Osteoblast (primary cell): ENCODE measurements around the gene SH3YL1. TPM values are rescaled to one million over a fixed set of nuclear protein-coding genes. Genes with fewer than 3 reads are reported as not detected.
A peak's percentile ranks its signal among the peaks of the same experiment; 100 is the strongest.

Experiments used
- DNase-seq: peaks from one replicate; pipeline ENCODE4 v3.0.0; 2011; ENCODE audit warnings: low spot score, mixed read lengths; ENCODE audit not compliant: insufficient read length; ENCODE audit errors: missing footprints
- H2AFZ ChIP-seq: 2 replicates; pipeline ENCODE4 v1.6.0; 2011; ENCODE audit warnings: mild to moderate bottlenecking, low read length
- H3K27ac ChIP-seq: 2 replicates; pipeline ENCODE4 v1.5.1; 2011; ENCODE audit warnings: mild to moderate bottlenecking, low read depth, low read length, moderate library complexity
- H3K27me3 ChIP-seq: 2 replicates; pipeline ENCODE4 v1.6.0; 2012; ENCODE audit warnings: mild to moderate bottlenecking, control low read depth, inconsistent platforms, low read length, moderate library complexity; ENCODE audit not compliant: insufficient read depth
- H3K36me3 ChIP-seq: 2 replicates; pipeline ENCODE4 v1.5.1; 2011; ENCODE audit warnings: mild to moderate bottlenecking, low read length, control low read depth, moderate library complexity; ENCODE audit not compliant: insufficient read depth
- H3K4me1 ChIP-seq: 2 replicates; pipeline ENCODE4 v1.5.1; 2011; ENCODE audit warnings: mild to moderate bottlenecking, low read length, control low read depth, moderate library complexity; ENCODE audit not compliant: insufficient read depth
- H3K4me2 ChIP-seq: 2 replicates; pipeline ENCODE4 v1.6.0; 2011; ENCODE audit warnings: mild to moderate bottlenecking, low read length; ENCODE audit not compliant: insufficient read depth
- H3K4me3 ChIP-seq: fragments of 200-600 bp; sonication (generic); 3 replicates; pipeline ENCODE4 v1.5.1; 2012; ENCODE audit warnings: mild to moderate bottlenecking, low read length, inconsistent platforms; ENCODE audit not compliant: insufficient read depth
- H3K79me2 ChIP-seq: 2 replicates; pipeline ENCODE4 v1.6.0; 2012; ENCODE audit warnings: mild to moderate bottlenecking, low read length, control low read depth, inconsistent platforms; ENCODE audit not compliant: insufficient read depth
- H3K9me3 ChIP-seq: 2 replicates; pipeline ENCODE4 v1.5.1; 2011; ENCODE audit warnings: low read depth, low read length, control low read depth
- H4K20me1 ChIP-seq: 2 replicates; pipeline ENCODE4 v1.6.0; 2012; ENCODE audit warnings: mild to moderate bottlenecking, low read length, control low read depth; ENCODE audit not compliant: insufficient read depth
- total RNA-seq: library from RNA; depleted of rRNA; stranded (reverse); fragments of >200 nt; gene quantifications from 2 replicates; pipeline ENCODE4 v1.2.3, GENCODE V29; 2012
- TF ChIP-seq, protein P1 (sequence below): IDR thresholded peaks from 2 replicates; pipeline ENCODE4 v1.5.1; 2011; ENCODE audit warnings: mild to moderate bottlenecking, low read depth, low read length, moderate library complexity; ENCODE audit errors: extremely low read depth

The SH3YL1 gene
- total RNA-seq, 1 donor, result 52.1 TPM

DNA sequence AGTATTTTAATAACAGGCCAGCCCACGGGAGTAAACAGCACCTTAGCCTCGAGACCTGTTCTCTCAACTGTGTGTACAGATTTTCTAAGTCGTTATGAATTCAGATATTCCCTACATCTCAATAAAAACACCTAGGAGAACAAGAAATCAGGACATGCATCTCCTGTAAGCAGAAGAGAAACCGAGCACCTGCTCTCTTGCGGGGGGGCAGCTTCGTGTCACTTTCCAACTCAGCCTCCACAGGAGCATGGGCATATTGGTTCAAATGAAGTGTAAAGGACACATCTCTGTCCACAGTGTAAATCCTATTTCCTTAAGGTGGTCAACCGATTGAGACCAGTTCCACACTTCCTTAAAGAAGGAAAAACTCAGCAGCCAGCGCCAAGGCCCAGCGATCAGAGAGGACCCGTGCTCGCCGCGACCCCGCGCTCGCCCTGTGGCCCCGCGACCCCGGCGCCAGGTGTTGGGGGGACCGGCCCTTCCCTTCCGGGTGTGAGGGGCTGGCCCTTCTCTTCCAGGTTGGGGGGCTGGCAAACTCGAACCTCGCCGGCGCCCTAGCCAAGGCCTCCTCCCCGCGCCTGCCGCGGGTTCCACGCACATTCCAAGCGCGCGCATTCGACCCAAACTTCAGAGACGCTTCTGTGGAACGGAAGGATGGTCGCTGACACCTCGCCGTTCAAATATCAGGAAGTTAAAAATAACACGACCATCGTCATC, 652 bp downstream of the SH3YL1 start:
- no peaks in the 10 kb centered on the region for H3K36me3 ChIP-seq
- H3K9me3 ChIP-seq, result no peaks in the 10 kb centered on the region
- no peak for DNase-seq
- TF ChIP-seq, protein P1, sequence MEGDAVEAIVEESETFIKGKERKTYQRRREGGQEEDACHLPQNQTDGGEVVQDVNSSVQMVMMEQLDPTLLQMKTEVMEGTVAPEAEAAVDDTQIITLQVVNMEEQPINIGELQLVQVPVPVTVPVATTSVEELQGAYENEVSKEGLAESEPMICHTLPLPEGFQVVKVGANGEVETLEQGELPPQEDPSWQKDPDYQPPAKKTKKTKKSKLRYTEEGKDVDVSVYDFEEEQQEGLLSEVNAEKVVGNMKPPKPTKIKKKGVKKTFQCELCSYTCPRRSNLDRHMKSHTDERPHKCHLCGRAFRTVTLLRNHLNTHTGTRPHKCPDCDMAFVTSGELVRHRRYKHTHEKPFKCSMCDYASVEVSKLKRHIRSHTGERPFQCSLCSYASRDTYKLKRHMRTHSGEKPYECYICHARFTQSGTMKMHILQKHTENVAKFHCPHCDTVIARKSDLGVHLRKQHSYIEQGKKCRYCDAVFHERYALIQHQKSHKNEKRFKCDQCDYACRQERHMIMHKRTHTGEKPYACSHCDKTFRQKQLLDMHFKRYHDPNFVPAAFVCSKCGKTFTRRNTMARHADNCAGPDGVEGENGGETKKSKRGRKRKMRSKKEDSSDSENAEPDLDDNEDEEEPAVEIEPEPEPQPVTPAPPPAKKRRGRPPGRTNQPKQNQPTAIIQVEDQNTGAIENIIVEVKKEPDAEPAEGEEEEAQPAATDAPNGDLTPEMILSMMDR, result no peak
- no peak overlapping the region for H3K27ac ChIP-seq
- H3K4me2 ChIP-seq, result peak overlapping the region; percentile 97
- H3K4me3 ChIP-seq, result peak overlapping the region; percentile 99
- peaks cover 51% of the 10 kb centered on the region for H3K79me2 ChIP-seq
- H4K20me1 ChIP-seq, result peaks cover 11% of the 10 kb centered on the region
- peak overlapping the region; percentile 76 for H2AFZ ChIP-seq
- H3K4me1 ChIP-seq, result peaks cover 7% of the 10 kb centered on the region
- H3K27me3 ChIP-seq, result no peaks in the 10 kb centered on the region

GRCh38 chr2:262117-262516, 1.7 kb downstream of the SH3YL1 start:
- Histone ChIP-seq H3K27ac (no peak overlapping the region), H3K9me3 (no peaks in the 10 kb centered on the region), H3K27me3 (no peaks in the 10 kb centered on the region), H3K4me3 (no peak overlapping the region), H4K20me1 (peaks cover 9% of the 10 kb centered on the region), H3K4me2 (no peak overlapping the region), H2AFZ (no peak overlapping the region), H3K79me2 (peaks cover 41% of the 10 kb centered on the region), H3K4me1 (peaks cover 7% of the 10 kb centered on the region), H3K36me3 (no peaks in the 10 kb centered on the region)
- no peak for DNase-seq
- TF ChIP-seq, protein P1, result no peak

- Histone ChIP-seq H3K27ac (no peak overlapping the region), H3K27me3 (no peaks in the 10 kb centered on the region), H2AFZ (no peak overlapping the region), H3K79me2 (peaks cover 26% of the 10 kb centered on the region), H3K36me3 (no peaks in the 10 kb centered on the region), H3K4me1 (peaks cover 4% of the 10 kb centered on the region), H3K4me3 (no peak overlapping the region), H3K4me2 (no peak overlapping the region), H3K9me3 (no peaks in the 10 kb centered on the region), H4K20me1 (no peaks in the 10 kb centered on the region)
- no peak for DNase-seq
- TF ChIP-seq, protein P1, result no peak
These were observed 3.2 kb downstream of the SH3YL1 start for GRCh38 chr2:260507-261161.

DNA sequence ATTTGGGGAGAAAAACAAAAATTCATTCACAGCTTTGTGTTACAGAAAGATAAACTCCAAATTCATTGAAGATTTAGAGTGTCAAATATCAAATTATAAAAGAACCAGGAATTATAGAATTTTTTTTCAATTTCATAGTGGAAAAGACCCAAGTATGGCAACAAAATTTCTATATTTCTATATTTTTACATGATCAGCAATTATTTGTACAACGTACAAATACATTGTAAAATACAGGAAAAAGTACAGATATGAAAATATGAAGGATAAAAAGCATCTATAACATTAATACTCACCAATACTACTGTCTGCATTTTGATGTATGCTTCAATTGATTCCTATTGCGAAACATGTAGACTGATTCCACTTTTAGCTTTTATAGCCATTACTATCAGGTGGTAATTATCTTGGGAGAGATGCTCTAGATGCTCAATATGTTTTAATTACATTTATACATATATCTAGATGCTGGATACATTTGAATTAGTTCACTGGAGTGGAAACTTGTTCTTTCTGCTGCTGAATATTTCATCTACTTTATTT, 4.0 kb downstream of the SH3YL1 start:
- Histone ChIP-seq H3K36me3 (no peaks in the 10 kb centered on the region), H3K9me3 (no peaks in the 10 kb centered on the region), H3K4me2 (no peak overlapping the region), H4K20me1 (no peaks in the 10 kb centered on the region), H3K27me3 (no peaks in the 10 kb centered on the region), H3K4me1 (no peaks in the 10 kb centered on the region), H3K79me2 (peaks cover 18% of the 10 kb centered on the region), H2AFZ (no peak overlapping the region), H3K4me3 (no peak overlapping the region), H3K27ac (no peak overlapping the region)
- DNase-seq, result no peak
- TF ChIP-seq, protein P1, result no peak
